HG02623 (cell line): ENCODE measurements around the gene ADCY3.

Experiments
- ATAC-seq: cut with Tn5 transposase; IDR thresholded peaks from one replicate; pipeline ENCODE4 v1.9.1; 2021; ENCODE audit warnings: moderate library complexity; ENCODE audit not compliant: unreplicated experiment

Gene ADCY3

GRCh38 chr2:24832521-24832920 is 87.5 kb downstream of the ADCY3 start:
- ATAC-seq = no peak

DNA sequence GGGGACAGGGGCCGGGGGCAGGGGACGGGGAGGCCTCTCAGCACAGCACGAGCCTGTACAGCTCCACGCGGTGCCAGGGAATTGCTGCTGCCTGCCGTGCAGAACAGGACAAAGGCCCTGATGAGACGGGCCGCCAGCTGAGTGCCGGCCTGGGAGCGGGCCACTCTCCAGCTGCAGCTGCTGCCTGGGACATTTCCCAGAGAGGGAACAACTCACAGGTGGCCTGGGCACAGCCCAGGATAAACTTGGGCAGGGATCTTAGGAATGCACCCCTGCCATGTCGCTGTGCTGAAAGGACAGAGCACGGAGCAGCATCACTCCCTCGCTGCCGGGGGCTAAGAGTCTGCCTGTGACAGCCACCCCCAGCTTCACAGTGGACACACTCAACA is 88.0 kb downstream of the ADCY3 start:
- ATAC-seq = no peak

- no peak for ATAC-seq
Measured at GRCh38 chr2:24831221-24832072, 88.6 kb downstream of the ADCY3 start.

- no peak for ATAC-seq
Measured at GRCh38 chr2:24830786-24831185, 89.3 kb downstream of the ADCY3 start.

DNA sequence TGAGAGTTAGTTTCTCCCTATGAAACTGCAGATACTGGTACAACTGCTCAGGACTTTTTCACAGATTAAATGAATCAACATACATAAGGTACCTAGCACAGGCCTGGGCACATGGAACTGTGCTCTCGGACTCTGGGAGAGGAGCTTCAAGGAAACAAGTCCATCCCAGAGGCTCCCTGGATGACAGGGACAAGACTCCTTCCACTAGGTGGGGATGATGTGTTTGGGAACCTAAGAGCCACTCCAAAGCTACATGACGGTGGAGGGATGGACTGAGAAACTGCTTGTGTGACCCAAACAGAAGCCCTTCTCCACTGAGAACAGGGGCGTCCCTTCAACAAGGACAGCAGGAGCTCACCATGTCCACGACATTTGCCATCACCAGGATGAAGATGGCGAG is 89.7 kb downstream of the ADCY3 start:
- no peak for ATAC-seq

DNA sequence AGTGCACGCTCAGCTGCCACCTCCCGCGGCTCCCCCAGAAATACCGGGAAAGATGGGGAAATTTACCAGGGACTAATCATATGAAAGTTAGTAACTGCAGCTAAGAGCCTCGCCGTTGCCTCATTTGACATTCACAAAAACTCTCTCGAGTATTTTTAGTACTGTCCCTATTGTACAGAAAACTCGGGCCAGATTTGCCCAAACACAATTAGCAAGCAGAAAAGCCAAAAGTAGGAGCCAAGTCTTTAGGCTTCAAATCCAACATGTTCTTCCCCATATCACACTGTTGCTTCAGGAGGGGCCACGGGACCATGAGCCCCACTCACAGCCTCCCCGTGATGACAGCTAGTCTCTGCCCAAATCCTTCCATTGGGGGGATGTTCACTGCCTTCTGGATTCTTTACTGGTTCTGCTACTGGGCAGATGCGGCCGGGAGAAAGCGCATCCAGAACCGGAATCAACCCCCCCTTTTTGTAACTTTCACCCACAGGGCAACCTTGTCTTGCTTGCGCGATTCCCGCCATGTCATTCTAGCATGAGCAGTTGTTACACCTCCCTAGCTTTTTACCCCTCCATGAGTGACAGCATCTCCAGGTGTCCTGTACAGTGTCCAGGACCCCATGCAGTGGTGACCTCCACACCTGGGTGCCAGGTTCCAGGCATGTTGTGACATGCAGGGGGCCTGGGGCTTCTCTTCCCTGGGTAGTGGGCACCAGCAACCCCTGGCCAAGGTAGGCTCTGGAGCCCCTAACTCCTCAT is 91.6 kb downstream of the ADCY3 start:
- no peak for ATAC-seq

DNA sequence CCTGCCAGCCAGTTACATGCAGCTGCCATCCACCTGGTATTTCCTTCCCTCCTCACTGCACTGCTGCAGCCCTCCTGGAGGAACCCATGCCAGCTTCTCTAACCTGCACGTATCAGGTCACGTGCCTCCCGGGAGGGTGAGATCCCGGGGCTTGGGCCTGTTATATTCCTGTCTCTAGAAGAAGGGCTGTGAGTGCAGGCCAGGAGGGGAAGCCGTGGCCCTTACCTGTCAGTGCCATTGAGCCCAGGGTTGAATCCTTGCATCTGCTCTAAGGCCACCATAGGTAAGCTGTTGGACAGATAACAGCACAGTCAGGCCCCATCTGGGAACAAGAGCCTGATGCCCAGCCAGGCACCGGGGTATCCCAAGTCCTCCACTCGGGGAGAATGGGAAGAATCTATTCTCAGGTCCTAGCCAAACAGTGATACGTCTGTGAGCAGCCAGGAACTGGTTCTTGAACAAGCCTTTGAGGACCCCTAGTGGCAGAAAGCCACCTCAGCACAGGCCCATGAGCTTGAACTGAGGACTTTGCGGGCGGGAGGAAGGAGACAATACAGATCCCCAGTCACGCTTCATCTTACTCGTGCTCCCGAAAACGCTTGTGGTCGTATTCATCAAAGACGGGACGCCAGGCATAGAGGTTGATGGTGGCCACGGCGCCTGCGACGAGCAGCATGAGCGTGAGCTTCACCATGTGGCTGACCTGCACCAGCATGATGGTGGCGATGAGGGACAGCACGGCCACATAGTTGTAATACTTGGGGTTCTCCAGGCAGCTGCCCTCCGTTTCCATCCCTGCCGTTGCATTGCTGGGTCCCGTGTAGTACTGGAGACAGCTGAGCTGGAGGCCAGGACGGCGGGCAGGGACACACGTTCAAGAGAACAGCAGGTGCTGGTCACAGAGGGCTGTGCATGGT is 92.5 kb downstream of the ADCY3 start:
- peak; percentile 71 for ATAC-seq

DNA sequence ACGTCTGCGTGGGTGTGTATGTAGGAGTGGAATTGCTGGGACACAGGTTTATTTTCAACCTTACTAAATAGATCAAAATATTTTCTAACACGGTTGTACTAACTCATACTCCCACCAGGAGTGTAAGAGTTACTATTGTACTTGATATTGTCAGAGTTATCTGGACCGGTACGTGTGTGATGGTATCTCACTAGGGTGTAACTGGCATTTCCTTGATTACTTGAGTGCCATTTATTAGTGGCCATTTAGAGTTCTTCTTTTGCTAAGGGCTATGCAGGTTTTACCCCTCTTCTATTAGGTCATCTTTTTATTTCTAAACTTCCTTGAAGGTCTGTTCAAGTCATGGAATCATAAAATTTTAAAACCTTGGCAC is 93.3 kb downstream of the ADCY3 start:
- ATAC-seq = no peak

DNA sequence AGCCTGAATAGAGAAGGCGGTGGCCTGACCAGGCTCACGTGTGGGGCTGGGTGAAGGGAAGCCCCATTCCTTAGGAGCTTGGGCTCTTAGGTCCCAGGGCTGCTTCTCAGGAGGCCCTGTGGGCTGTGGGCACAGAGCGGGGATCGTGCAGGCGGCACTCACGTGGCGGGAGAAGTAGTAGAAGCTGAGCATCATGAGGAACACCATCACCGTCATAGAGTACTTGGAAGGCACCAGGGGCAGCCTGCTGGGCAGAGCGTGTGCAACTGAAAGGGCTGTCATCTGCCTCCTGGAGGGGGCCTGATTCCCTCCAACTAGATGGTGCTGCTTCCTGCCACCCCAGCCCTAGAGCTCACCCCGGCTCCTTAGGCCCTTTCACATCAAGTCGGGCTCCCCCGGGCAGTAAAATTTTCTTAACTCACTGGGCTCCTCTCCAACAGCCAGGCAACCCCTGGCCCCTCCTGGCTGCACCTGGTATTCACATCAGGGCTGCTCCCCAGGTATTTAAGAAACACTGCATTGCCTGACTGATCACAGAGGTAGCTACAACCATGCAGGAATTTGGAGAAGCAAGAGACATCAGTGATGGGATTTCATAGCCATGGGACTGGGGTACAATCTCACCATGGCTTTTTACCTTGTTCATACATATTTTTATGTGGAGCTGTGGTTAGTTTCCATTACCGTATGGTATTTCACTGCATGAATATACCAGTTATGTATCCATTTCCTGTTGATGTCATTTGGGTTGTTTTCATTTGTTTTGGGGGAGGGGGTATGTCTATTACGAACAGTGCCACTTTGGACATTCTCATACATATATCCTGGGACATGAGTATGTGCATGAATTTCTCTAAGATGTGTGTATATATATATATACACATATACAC is 93.9 kb downstream of the ADCY3 start:
- ATAC-seq = no peak

DNA sequence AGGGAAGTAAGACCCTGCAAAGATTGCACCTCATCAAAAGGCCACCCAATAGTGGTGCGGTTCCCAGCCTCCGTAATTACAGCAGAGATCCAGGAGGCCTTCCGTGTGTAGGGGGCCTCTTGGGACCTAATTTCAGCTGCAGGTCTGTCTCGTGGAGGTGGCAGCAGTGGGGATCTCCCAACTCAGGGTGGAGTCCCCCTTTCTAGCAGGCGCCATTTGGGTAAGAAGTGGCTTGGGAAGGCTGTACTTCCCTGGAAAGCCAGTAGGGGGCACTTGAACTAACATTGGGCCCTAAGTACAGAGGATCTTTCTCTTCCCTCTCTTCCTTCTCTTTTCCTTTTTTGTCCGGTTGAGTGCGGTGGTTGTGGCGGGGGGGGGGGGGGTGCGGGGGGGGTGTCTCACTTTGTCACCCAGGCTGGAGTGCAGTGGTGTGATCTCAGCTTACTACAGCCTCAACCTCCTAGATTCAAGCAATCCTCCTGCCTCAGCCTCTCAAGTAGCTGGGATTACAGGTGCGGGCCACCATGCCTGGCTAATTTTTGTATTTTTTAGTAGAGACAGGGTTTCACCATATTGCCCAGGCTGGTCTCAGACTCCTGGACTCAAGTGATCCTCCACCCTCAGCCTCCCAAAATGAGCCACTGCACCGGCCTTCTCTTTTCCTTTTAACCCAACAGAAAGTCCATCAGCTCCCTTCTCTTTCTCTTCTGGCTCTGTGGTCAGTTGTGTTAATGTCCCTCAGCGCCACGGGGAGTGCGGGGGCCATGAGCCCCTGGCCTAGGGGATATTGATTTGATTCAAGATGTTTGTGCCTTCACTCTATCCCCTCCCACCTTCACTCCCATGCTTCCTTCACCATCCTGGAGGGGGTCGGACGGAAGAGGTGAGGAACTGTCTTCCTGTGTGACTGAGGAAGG is 94.8 kb downstream of the ADCY3 start:
- no peak for ATAC-seq

DNA sequence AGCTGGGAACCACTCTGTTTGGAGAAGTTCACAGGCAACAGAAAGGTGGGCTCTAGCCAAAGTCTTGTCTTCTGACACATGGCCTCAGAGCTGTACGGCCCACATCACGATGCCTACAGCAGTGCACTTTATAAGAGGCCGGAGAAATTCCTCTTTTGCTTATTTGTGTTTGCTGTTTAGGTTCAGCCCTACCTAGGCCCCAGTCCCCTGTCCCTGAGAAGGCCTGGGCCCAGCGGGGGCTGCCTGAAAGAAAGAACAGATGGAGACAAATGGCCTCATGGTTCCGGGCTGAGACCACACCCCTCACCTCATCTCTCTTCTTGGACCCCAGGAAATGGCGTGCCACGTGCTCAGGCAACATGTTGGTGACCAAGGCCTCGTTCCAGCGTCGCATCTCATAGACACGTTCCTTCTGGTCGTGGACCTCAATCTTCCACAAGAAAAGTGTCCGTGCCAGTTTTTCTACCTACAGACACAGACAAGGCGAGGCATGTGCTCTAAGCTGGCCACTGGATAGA is 95.9 kb downstream of the ADCY3 start:
- no peak for ATAC-seq

- no peak for ATAC-seq
Measured at GRCh38 chr2:24822049-24822706, 97.9 kb downstream of the ADCY3 start.

- no peak for ATAC-seq
Measured at GRCh38 chr2:24821433-24821891, 98.6 kb downstream of the ADCY3 start.

GRCh38 chr2:24820598-24821432 is 99.2 kb downstream of the ADCY3 start:
- no peak for ATAC-seq

DNA sequence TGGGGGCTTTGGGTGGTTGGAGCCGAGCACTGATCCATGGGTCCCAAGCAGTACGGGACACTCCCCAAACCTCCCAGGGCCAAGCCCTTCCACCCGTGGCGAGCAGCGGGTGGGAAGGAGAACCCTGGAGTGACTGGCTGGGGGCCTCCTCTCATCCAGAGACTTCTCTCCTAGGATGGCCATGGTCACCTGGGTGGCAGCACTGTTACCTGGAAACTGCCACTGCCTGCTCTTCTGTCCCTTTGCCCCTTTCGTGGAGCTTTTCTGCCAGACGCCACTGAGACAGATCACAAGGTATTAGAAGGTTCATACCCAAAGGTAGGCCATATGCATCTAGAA is 99.9 kb downstream of the ADCY3 start:
- no peak for ATAC-seq

GRCh38 chr2:24819442-24820174 is 100.4 kb downstream of the ADCY3 start:
- ATAC-seq = no peak

DNA sequence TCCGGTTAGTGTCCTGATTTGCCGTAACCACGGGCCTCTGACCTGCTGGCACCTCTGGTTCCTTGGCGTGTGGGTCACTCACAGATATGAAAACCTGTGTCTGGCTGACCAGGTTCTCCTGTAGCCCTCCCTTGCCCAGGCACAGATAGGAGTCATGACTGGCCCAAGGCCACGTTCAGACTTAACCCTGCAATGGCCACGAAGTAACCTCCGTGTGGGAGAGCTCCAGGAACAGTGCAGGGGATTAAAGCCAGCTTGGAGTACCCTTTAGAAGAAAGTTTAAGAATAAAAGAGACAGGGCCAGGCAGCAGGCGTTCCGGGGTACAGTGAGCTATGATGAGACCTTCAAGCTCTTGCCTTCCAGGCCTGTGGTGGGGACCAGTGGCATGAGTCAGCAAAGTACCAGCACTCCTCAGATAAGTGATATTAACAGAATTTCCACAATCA is 101.3 kb downstream of the ADCY3 start:
- ATAC-seq = no peak
